H1 (cell line): ENCODE data around the gene MOCS1. TPM values are rescaled to one million over a fixed set of nuclear protein-coding genes. Genes with fewer than 3 reads are reported as not detected.

Source experiments
- CTCF ChIA-PET: fragments of 300-600 bp; sonication (Branson Sonifier 250); formaldehyde crosslinking; loops from one replicate; lab custom pipeline; 2021; ENCODE audit not compliant: partially characterized antibody; lab: Charles Lee
- POLR2A ChIA-PET: fragments of 300-600 bp; sonication (Branson Sonifier 250); formaldehyde crosslinking; loops from one replicate; lab custom pipeline; 2021; ENCODE audit warnings: inconsistent platforms; ENCODE audit not compliant: partially characterized antibody; lab: Charles Lee
- DNase-seq, 2 experiments: peaks; one replicate each; pipeline versions ENCODE4 v3.0.0 to v3.0.0-alpha.2; 2010 to 2022; ENCODE audit warnings: low spot score in 2 of 2, low read depth in 1 of 2, mixed read lengths in 1 of 2
- FAIRE-seq: peaks from 2 replicates; lab custom pipeline; 2011; peaks lifted over from hg19 to GRCh38; lab: Jason Lieb, UNC
- H2AFZ ChIP-seq: 2 replicates; pipeline ENCODE4 v1.8.1; 2012; ENCODE audit warnings: low read length, inconsistent platforms
- H2AK5ac ChIP-seq: 2 replicates; pipeline ENCODE4 v1.6.1; 2013; ENCODE audit warnings: low read depth, low read length
- H2BK120ac ChIP-seq: replicated peaks from 2 replicates; pipeline ENCODE3; 2013; ENCODE audit warnings: low read depth, low read length, inconsistent platforms
- H2BK12ac ChIP-seq: 2 replicates; pipeline ENCODE4 v1.6.1; 2013; ENCODE audit warnings: low read depth, low read length
- H2BK15ac ChIP-seq: 2 replicates; pipeline ENCODE4 v1.6.1; 2013; ENCODE audit warnings: low read length
- H2BK20ac ChIP-seq: 2 replicates; pipeline ENCODE4 v1.6.1; 2013; ENCODE audit warnings: low read length
- H2BK5ac ChIP-seq: 2 replicates; pipeline ENCODE4 v1.6.1; 2013; ENCODE audit warnings: low read depth, low read length
- H3K14ac ChIP-seq: 2 replicates; pipeline ENCODE4 v1.6.1; 2013; ENCODE audit warnings: inconsistent platforms; ENCODE audit not compliant: insufficient read length
- H3K18ac ChIP-seq: 2 replicates; pipeline ENCODE4 v1.6.1; 2013; ENCODE audit warnings: low read length; ENCODE audit errors: extremely low read depth
- H3K23ac ChIP-seq: 2 replicates; pipeline ENCODE4 v1.6.1; 2013; ENCODE audit warnings: inconsistent platforms; ENCODE audit not compliant: insufficient read length
- H3K23me2 ChIP-seq: 2 replicates; pipeline ENCODE4 v1.6.1; 2013; ENCODE audit warnings: low read depth, low read length
- H3K27ac ChIP-seq: 2 replicates; pipeline ENCODE4 v1.6.1; 2011; ENCODE audit warnings: low read depth, low read length, inconsistent platforms
- H3K27me3 ChIP-seq, 4 experiments: replicated peaks in 1 of 4; 1 replicate in 1 of 4; 2 replicates in 3 of 4; pipeline versions ENCODE4 v1.6.1 to v1.8.1; 2011 to 2013; ENCODE audit warnings: low read length in 3 of 4, mild to moderate bottlenecking in 3 of 4, inconsistent platforms in 2 of 4, mixed read lengths in 2 of 4, moderate library complexity in 1 of 4; ENCODE audit not compliant: control insufficient read depth in 3 of 4, insufficient read depth in 3 of 4; ENCODE audit errors: extremely low read depth in 1 of 4
- H3K36me3 ChIP-seq, 4 experiments: 2 replicates each; pipeline versions ENCODE4 v1.6.1 to v1.8.1; 2011 to 2013; ENCODE audit warnings: mild to moderate bottlenecking in 4 of 4, low read length in 3 of 4, moderate library complexity in 2 of 4, control low read depth in 1 of 4, inconsistent platforms in 1 of 4; ENCODE audit not compliant: insufficient read depth in 4 of 4, control insufficient read depth in 2 of 4
- H3K4ac ChIP-seq: replicated peaks from 2 replicates; pipeline ENCODE3; 2013; ENCODE audit warnings: low read length, low read depth, mixed read lengths, inconsistent platforms; ENCODE audit not compliant: insufficient read length
- H3K4me1 ChIP-seq, 4 experiments: replicated peaks in 1 of 4; 1 replicate in 1 of 4; 2 replicates in 3 of 4; pipeline versions ENCODE4 v1.6.1 to v1.8.1; 2011 to 2013; ENCODE audit warnings: low read length in 3 of 4, inconsistent platforms in 2 of 4, mixed read lengths in 1 of 4; ENCODE audit not compliant: insufficient read depth in 4 of 4, control insufficient read depth in 3 of 4
- H3K4me2 ChIP-seq, 2 experiments: 2 replicates each; pipeline versions ENCODE4 v1.6.1 to v1.8.1; 2011 to 2013; ENCODE audit warnings: low read depth in 2 of 2, low read length in 2 of 2, control low read depth in 1 of 2, inconsistent platforms in 1 of 2, mild to moderate bottlenecking in 1 of 2; ENCODE audit not compliant: insufficient read depth in 1 of 2
- H3K4me3 ChIP-seq, 4 experiments: fragments of 200-600, 300-600 bp in 1 of 4; sonication (generic), shearing (Covaris generic), sonication (Bioruptor Twin) in 1 of 4; 2 replicates each; pipeline versions ENCODE4 v1.5.1 to v1.8.1; 2011 to 2016; ENCODE audit warnings: low read length in 4 of 4, low read depth in 3 of 4, control low read depth in 2 of 4, inconsistent platforms in 2 of 4, mild to moderate bottlenecking in 2 of 4, mixed read lengths in 1 of 4, moderate library complexity in 1 of 4; ENCODE audit not compliant: insufficient read depth in 2 of 4; ENCODE audit errors: extremely low read depth in 1 of 4
- H3K56ac ChIP-seq: replicated peaks from 2 replicates; pipeline ENCODE3; 2013; ENCODE audit warnings: low read depth, mild to moderate bottlenecking, mixed read lengths, low read length, inconsistent platforms; ENCODE audit not compliant: insufficient read length
- H3K79me1 ChIP-seq: 2 replicates; pipeline ENCODE4 v1.6.1; 2013; ENCODE audit warnings: low read depth, low read length, control low read depth
- H3K79me2 ChIP-seq, 2 experiments: 2 replicates each; pipeline versions ENCODE4 v1.6.1 to v1.8.1; 2012 to 2013; ENCODE audit warnings: low read length in 2 of 2, mild to moderate bottlenecking in 2 of 2, inconsistent platforms in 1 of 2; ENCODE audit not compliant: insufficient read depth in 2 of 2, control insufficient read depth in 1 of 2
- H3K9ac ChIP-seq, 4 experiments: replicated peaks in 1 of 4; 1 replicate in 1 of 4; 2 replicates in 3 of 4; pipeline versions ENCODE4 v1.6.1 to v1.8.1; 2011 to 2013; ENCODE audit warnings: low read depth in 3 of 4, low read length in 3 of 4, control low read depth in 2 of 4, mild to moderate bottlenecking in 2 of 4, moderate library complexity in 2 of 4, inconsistent platforms in 1 of 4; ENCODE audit errors: extremely low read depth in 1 of 4
- H3K9me3 ChIP-seq, 2 experiments: 2 replicates each; pipeline versions ENCODE4 v1.6.1 to v1.8.1; 2012 to 2013; ENCODE audit warnings: mild to moderate bottlenecking in 2 of 2, moderate library complexity in 2 of 2, control low read depth in 1 of 2, inconsistent platforms in 1 of 2, low read depth in 1 of 2, low read length in 1 of 2, mixed read lengths in 1 of 2; ENCODE audit not compliant: insufficient read depth in 2 of 2
- H4K20me1 ChIP-seq, 2 experiments: replicated peaks in 1 of 2; 2 replicates each; pipeline versions ENCODE3 to v1.8.1; 2011 to 2013; ENCODE audit warnings: inconsistent platforms in 2 of 2, low read length in 2 of 2, mild to moderate bottlenecking in 1 of 2; ENCODE audit not compliant: insufficient read depth in 2 of 2, control insufficient read depth in 1 of 2
- H4K5ac ChIP-seq: 2 replicates; pipeline ENCODE4 v1.6.1; 2013; ENCODE audit warnings: low read length, low read depth, mixed read lengths, inconsistent platforms; ENCODE audit not compliant: insufficient read length
- H4K8ac ChIP-seq: 2 replicates; pipeline ENCODE4 v1.8.0; 2013; ENCODE audit warnings: mild to moderate bottlenecking, moderate library complexity, low read length, inconsistent platforms; ENCODE audit not compliant: insufficient read depth; ENCODE audit errors: extremely low read depth
- H4K91ac ChIP-seq: replicated peaks from 2 replicates; pipeline ENCODE3; 2013; ENCODE audit warnings: low read length, mixed read lengths, inconsistent platforms; ENCODE audit not compliant: insufficient read length
- RFX5 ChIP-seq: IDR thresholded peaks from 2 replicates; pipeline ENCODE4 v1.6.1; 2011; ENCODE audit warnings: low read depth, low read length, improper control_type of control experiment, borderline replicate concordance
- WGBS, 2 experiments: shearing (Covaris generic) in 1 of 2; methylation state at CpG; one replicate each; pipeline versions ENCODE4 v1.1.6 to v1.1.7; 2013 to 2015; ENCODE audit warnings: low lambda C conversion rate in 2 of 2, mixed read lengths in 2 of 2, inconsistent platforms in 1 of 2, low coverage in 1 of 2, missing lambda C conversion rate in 1 of 2; ENCODE audit not compliant: insufficient replicate concordance in 2 of 2, insufficient coverage in 1 of 2, insufficient read length in 1 of 2; ENCODE audit errors: extremely low coverage in 1 of 2, missing lambda C conversion rate in 1 of 2; 5-methylcytosine and 5-hydroxymethylcytosine counted together
- polyA plus RNA-seq, 7 experiments: library from polyadenylated mRNA; depleted of rRNA in 3 of 7; stranded (reverse) in 5 of 7; unstranded in 2 of 7; fragments of >200 nt in 5 of 7; fragments of 200-250 nt in 2 of 7; gene quantifications; 1 replicate in 5 of 7; 2 replicates in 1 of 7; 4 replicates in 1 of 7; pipeline versions ENCODE4 v1.2.1 to v1.2.3, GENCODE V29; 2011 to 2013; ENCODE audit warnings: missing spikeins in 2 of 7, mixed read lengths in 2 of 7
- total RNA-seq: library from RNA; stranded (reverse); fragmentation: NEBNext Ultra II Directional; extraction: Animal tissue kit (Norgen Biotek cat#: 25700); gene quantifications from 2 replicates; pipeline ENCODE4 v1.2.1, GENCODE V29; 2021
- TF ChIP-seq, protein P1 (sequence below): IDR thresholded peaks from 2 replicates; pipeline ENCODE4 v1.6.1; 2011; ENCODE audit warnings: low read length, improper control_type of control experiment

MOCS1 gene
- total and polyA plus RNA-seq, 2 of the 8 experiments (the other 6 are each of a cell fraction or from before 2014, with no cell fraction given): 13.4 to 19.7 TPM

DNA sequence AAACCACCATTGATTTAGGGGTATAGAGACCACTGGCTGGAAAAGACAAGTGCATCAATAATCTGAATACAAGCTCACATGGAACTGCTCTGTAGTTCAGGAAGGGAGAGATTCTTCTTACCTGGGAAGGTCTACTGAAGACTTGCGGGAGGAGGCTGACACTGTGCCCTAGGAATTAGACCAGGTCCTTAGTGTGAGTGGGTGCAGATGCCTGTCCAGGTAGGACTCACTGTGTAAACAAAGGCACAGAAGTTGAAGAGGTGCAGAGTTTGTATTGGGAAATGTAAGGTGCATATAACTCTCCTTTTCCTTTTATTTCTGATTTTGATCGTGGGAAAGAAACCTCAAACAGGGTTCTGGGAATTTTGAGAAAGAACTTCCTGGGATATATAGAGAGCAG is 75.2 kb downstream of the MOCS1 start:
- H4K5ac ChIP-seq: no peak overlapping the region
- no peak overlapping the region for H3K23ac ChIP-seq
- no peaks in the 10 kb centered on the region for H3K23me2 ChIP-seq
- no peak overlapping the region for H4K91ac ChIP-seq
- no peak overlapping the region for H3K9ac ChIP-seq
- H2BK15ac ChIP-seq: no peak overlapping the region; the same call in 1 of the 2 replicates
- H3K27ac ChIP-seq: no peak overlapping the region
- H3K36me3 ChIP-seq: no peaks in the 10 kb centered on the region
- H2BK5ac ChIP-seq: no peak overlapping the region
- H2BK12ac ChIP-seq: no peak overlapping the region
- no peak overlapping the region for H2AK5ac ChIP-seq
- DNase-seq (no peak), FAIRE-seq (no peak)
- H3K4me3 ChIP-seq: no peak overlapping the region
- H3K56ac ChIP-seq: no peak overlapping the region
- H4K8ac ChIP-seq: no peak overlapping the region
- no peak overlapping the region for H3K14ac ChIP-seq
- POLR2A ChIA-PET: no interaction called here
- H3K79me1 ChIP-seq: no peaks in the 10 kb centered on the region
- 83% methylated on average over 2 of the region's 2 CpGs; no CpG with 5 or more reads in 1 of the 2 experiments for WGBS, 2 experiments
- H3K27me3 ChIP-seq: no peaks in the 10 kb centered on the region
- no peak overlapping the region for H2AFZ ChIP-seq
- no peaks in the 10 kb centered on the region for H3K9me3 ChIP-seq
- H3K4me2 ChIP-seq: no peak overlapping the region
- no peaks in the 10 kb centered on the region for H4K20me1 ChIP-seq
- peaks cover 0 to 4% (median 1%) of the 10 kb centered on the region in 4 experiments; a peak in 2 of 7 replicates for H3K4me1 ChIP-seq
- CTCF ChIA-PET: interaction anchor here (0.9 to 1.0 kb wide), 3 partner anchors 9 to 699 kb away, joined by 3 to 6 read pairs (median 4); no protein-coding TSS in a partner anchor
- no peak for TF ChIP-seq RFX5
- TF ChIP-seq, protein P1, sequence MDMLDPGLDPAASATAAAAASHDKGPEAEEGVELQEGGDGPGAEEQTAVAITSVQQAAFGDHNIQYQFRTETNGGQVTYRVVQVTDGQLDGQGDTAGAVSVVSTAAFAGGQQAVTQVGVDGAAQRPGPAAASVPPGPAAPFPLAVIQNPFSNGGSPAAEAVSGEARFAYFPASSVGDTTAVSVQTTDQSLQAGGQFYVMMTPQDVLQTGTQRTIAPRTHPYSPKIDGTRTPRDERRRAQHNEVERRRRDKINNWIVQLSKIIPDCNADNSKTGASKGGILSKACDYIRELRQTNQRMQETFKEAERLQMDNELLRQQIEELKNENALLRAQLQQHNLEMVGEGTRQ: no peak
- TF ChIP-seq, all 59 proteins: peak for 0
- Histone ChIP-seq H2BK20ac (no peak overlapping the region), H3K18ac (no peak overlapping the region), H3K79me2 (no peaks in the 10 kb centered on the region), H2BK120ac (no peak overlapping the region), H3K4ac (no peak overlapping the region)
